ENCODE data around the gene SORCS2.

GRCh38 chr4:7166981-7167700 lies 25.2 kb upstream of the SORCS2 start:
- TF ChIP-seq CTCF (conservative IDR thresholded peaks at IDR 0.05; ENCODE audit: low read depth, low read length) (no peak), EZH2 (IDR thresholded peaks at IDR 0.05; ENCODE audit: low read length, unreplicated experiment) (no peak)

Measured in PC-3 (cell line).